Neural progenitor cell (in vitro differentiated cells): ENCODE results near the gene MAVS. TPM values are rescaled to one million over a fixed set of nuclear protein-coding genes. Genes with fewer than 3 reads are reported as not detected.
"Not testable (repeated sequence)": the region's sequence is repeated elsewhere in the genome, so short reads cannot be mapped to it uniquely, and the experiment has no call there.

ENCODE experiments used
- DNase-seq: peaks from one replicate; pipeline ENCODE4 v3.0.0-alpha.2; 2016; ENCODE audit warnings: low spot score
- H2AFZ ChIP-seq: fragments of 200-600 bp; sonication (generic); replicated peaks from 2 replicates; pipeline ENCODE4 v1.6.1; 2016; ENCODE audit warnings: antibody characterized with exemption
- H3F3A ChIP-seq: fragments of 200-600 bp; sonication (generic); 2 replicates; pipeline ENCODE4 v1.6.1; 2016; ENCODE audit warnings: antibody characterized with exemption, low read depth
- H3K27ac ChIP-seq: fragments of 200-600 bp; sonication (generic); 2 replicates; pipeline ENCODE4 v1.5.1; 2016; ENCODE audit warnings: mild to moderate bottlenecking
- H3K27me3 ChIP-seq: fragments of 200-600 bp; sonication (generic); 2 replicates; pipeline ENCODE4 v1.6.1; 2016; ENCODE audit warnings: mild to moderate bottlenecking, moderate library complexity
- H3K36me3 ChIP-seq: fragments of 200-600 bp; sonication (generic); 2 replicates; pipeline ENCODE4 v1.5.1; 2016
- H3K4me1 ChIP-seq: fragments of 200-600 bp; sonication (generic); 2 replicates; pipeline ENCODE4 v1.6.1; 2016; ENCODE audit warnings: mixed run types
- H3K4me2 ChIP-seq: fragments of 200-600 bp; sonication (generic); 2 replicates; pipeline ENCODE4 v1.6.1; 2016
- H3K4me3 ChIP-seq: fragments of 200-600 bp; sonication (generic); 2 replicates; pipeline ENCODE4 v1.5.1; 2016
- H3K79me2 ChIP-seq: fragments of 200-600 bp; sonication (generic); 2 replicates; pipeline ENCODE4 v1.6.1; 2016; ENCODE audit warnings: low read depth
- H3K9ac ChIP-seq: fragments of 200-600 bp; sonication (generic); 2 replicates; pipeline ENCODE4 v1.6.1; 2016
- H3K9me3 ChIP-seq: fragments of 200-600 bp; sonication (generic); 2 replicates; pipeline ENCODE4 v1.5.1; 2016; ENCODE audit warnings: low read depth
- H4K20me1 ChIP-seq: fragments of 200-600 bp; sonication (generic); 2 replicates; pipeline ENCODE4 v1.6.1; 2016; ENCODE audit warnings: low read depth
- H3K27ac Mint-ChIP-seq: 3 replicates; pipeline ENCODE4 v1.8.0; 2021; ENCODE audit warnings: mixed read lengths
- H3K27me3 Mint-ChIP-seq: 2 replicates; pipeline ENCODE4 v1.8.0; 2022; ENCODE audit warnings: low read depth, mild to moderate bottlenecking, inconsistent platforms, moderate library complexity, mixed read lengths; ENCODE audit not compliant: insufficient read depth
- H3K36me3 Mint-ChIP-seq: 3 replicates; pipeline ENCODE4 v1.8.0; 2021; ENCODE audit warnings: mixed read lengths
- H3K4me1 Mint-ChIP-seq: 3 replicates; pipeline ENCODE4 v1.8.0; 2021; ENCODE audit warnings: mixed read lengths
- H3K4me3 Mint-ChIP-seq: 3 replicates; pipeline ENCODE4 v1.8.0; 2021; ENCODE audit warnings: mild to moderate bottlenecking, moderate library complexity, mixed read lengths
- H3K9me3 Mint-ChIP-seq: 3 replicates; pipeline ENCODE4 v1.8.0; 2020; ENCODE audit warnings: mixed read lengths
- CTCF ChIP-seq: fragments of 200-600 bp; sonication (generic); IDR thresholded peaks from 2 replicates; pipeline ENCODE4 v1.5.1; 2017; ENCODE audit warnings: antibody characterized with exemption, mild to moderate bottlenecking
- EZH2 ChIP-seq: fragments of 200-600 bp; sonication (generic); IDR thresholded peaks from 2 replicates; pipeline ENCODE4 v1.6.1; 2017; ENCODE audit warnings: antibody characterized with exemption, mild to moderate bottlenecking, moderate library complexity
- EZH2phosphoT487 ChIP-seq: fragments of 200-600 bp; sonication (generic); IDR thresholded peaks from 2 replicates; pipeline ENCODE4 v1.6.1; 2017; ENCODE audit warnings: antibody characterized with exemption
- total RNA-seq: library from RNA; depleted of rRNA; stranded (reverse); fragments of >200 nt; gene quantifications from 2 replicates; pipeline ENCODE4 v1.2.3, GENCODE V29; 2015; ENCODE audit warnings: low replicate concordance

Gene MAVS
- total RNA-seq, 1 donor from 2014 or later: 14.1 TPM

GRCh38 chr20:3875378-3875974 lies 28.8 kb downstream of the MAVS start:
- no peaks in the 10 kb centered on the region for H3K79me2 ChIP-seq
- no peaks in the 10 kb centered on the region for H3F3A ChIP-seq
- no peak overlapping the region for H3K4me3 ChIP-seq
- no peaks in the 10 kb centered on the region for H3K27me3 ChIP-seq
- Mint-ChIP-seq H3K27me3 (peaks cover 5% of the 10 kb centered on the region), H3K36me3 (peaks cover 30% of the 10 kb centered on the region), H3K27ac (no peak overlapping the region), H3K4me1 (peaks cover 6% of the 10 kb centered on the region), H3K9me3 (no peaks in the 10 kb centered on the region), H3K4me3 (no peak overlapping the region)
- H3K9ac ChIP-seq: no peak overlapping the region
- H2AFZ ChIP-seq: no peak overlapping the region
- H3K27ac ChIP-seq: no peak overlapping the region
- H4K20me1 ChIP-seq: peaks cover 6% of the 10 kb centered on the region
- no peak overlapping the region for H3K4me2 ChIP-seq
- no peaks in the 10 kb centered on the region for H3K9me3 ChIP-seq
- no peaks in the 10 kb centered on the region for H3K36me3 ChIP-seq
- no peak for DNase-seq
- no peak for TF ChIP-seq EZH2phosphoT487
- TF ChIP-seq CTCF: no peak
- TF ChIP-seq EZH2: no peak
- H3K4me1 ChIP-seq: no peaks in the 10 kb centered on the region

- no peak overlapping the region for H2AFZ ChIP-seq
- no peaks in the 10 kb centered on the region for H3K79me2 ChIP-seq
- H4K20me1 ChIP-seq: peaks cover 6% of the 10 kb centered on the region
- no peaks in the 10 kb centered on the region for H3K27me3 ChIP-seq
- no peak for DNase-seq
- no peaks in the 10 kb centered on the region for H3K9me3 ChIP-seq
- Mint-ChIP-seq H3K36me3 (peaks cover 29% of the 10 kb centered on the region), H3K9me3 (no peaks in the 10 kb centered on the region), H3K4me3 (no peak overlapping the region), H3K4me1 (peaks cover 3% of the 10 kb centered on the region), H3K27ac (no peak overlapping the region), H3K27me3 (peaks cover 5% of the 10 kb centered on the region)
- no peaks in the 10 kb centered on the region for H3K36me3 ChIP-seq
- H3F3A ChIP-seq: no peaks in the 10 kb centered on the region
- no peak overlapping the region for H3K4me3 ChIP-seq
- no peaks in the 10 kb centered on the region for H3K4me1 ChIP-seq
- H3K9ac ChIP-seq: no peak overlapping the region
- no peak overlapping the region for H3K4me2 ChIP-seq
- TF ChIP-seq EZH2: no peak
- no peak for TF ChIP-seq EZH2phosphoT487
- TF ChIP-seq CTCF: no peak
- H3K27ac ChIP-seq: no peak overlapping the region
Observed at GRCh38 chr20:3876000-3876399, 29.4 kb downstream of the MAVS start.

- peaks cover 30% of the 10 kb centered on the region for H3K36me3 Mint-ChIP-seq
- no peak overlapping the region for H3K27ac Mint-ChIP-seq
- TF ChIP-seq EZH2phosphoT487 (no peak), CTCF (no peak), EZH2 (no peak)
Observed at GRCh38 chr20:3876676-3877075, 30.0 kb downstream of the MAVS start.

GRCh38 chr20:3878921-3879274 lies 32.3 kb downstream of the MAVS start:
- not testable (repeated sequence) for H4K20me1 ChIP-seq, H3K4me1 Mint-ChIP-seq, H3K27ac Mint-ChIP-seq

More at GRCh38 chr20:3876676-3877075, 30.0 kb downstream of the MAVS start:
- Histone ChIP-seq H3K4me1 (no peaks in the 10 kb centered on the region), H3K4me3 (no peak overlapping the region), H3K27ac (no peak overlapping the region), H3K79me2 (no peaks in the 10 kb centered on the region), H3K36me3 (no peaks in the 10 kb centered on the region), H2AFZ (no peak overlapping the region), H3F3A (no peaks in the 10 kb centered on the region), H4K20me1 (peaks cover 6% of the 10 kb centered on the region), H3K9me3 (no peaks in the 10 kb centered on the region), H3K4me2 (no peak overlapping the region), H3K27me3 (no peaks in the 10 kb centered on the region), H3K9ac (no peak overlapping the region)
- peaks cover 5% of the 10 kb centered on the region for H3K4me1 Mint-ChIP-seq
- no peaks in the 10 kb centered on the region for H3K9me3 Mint-ChIP-seq
- H3K4me3 Mint-ChIP-seq: no peak overlapping the region
- DNase-seq: no peak
- H3K27me3 Mint-ChIP-seq: peaks cover 6% of the 10 kb centered on the region

More at GRCh38 chr20:3878921-3879274, 32.3 kb downstream of the MAVS start:
- DNase-seq, H3K9me3 ChIP-seq, H3K27me3 ChIP-seq, H3K4me1 ChIP-seq, H3K9me3 Mint-ChIP-seq, H3K27me3 Mint-ChIP-seq, H3F3A ChIP-seq, H3K4me2 ChIP-seq, H3K4me3 Mint-ChIP-seq, H3K27ac ChIP-seq, H3K9ac ChIP-seq, H3K4me3 ChIP-seq, H2AFZ ChIP-seq, H3K79me2 ChIP-seq, H3K36me3 ChIP-seq: not testable (repeated sequence)
- H3K36me3 Mint-ChIP-seq: peaks cover 15% of the 10 kb centered on the region
